Measurements from ENCODE around the gene JSRP1.

- TF ChIP-seq EZH2phosphoT487 (IDR thresholded peaks at IDR 0.05; ENCODE audit: low read depth, severe bottlenecking, unreplicated experiment): no peak
- TF ChIP-seq CTCF (IDR thresholded peaks at IDR 0.05; ENCODE audit: poor library complexity): no peak
- no peak for TF ChIP-seq EZH2 (IDR thresholded peaks at IDR 0.05; ENCODE audit: borderline replicate concordance)
Measured at GRCh38 chr19:2225415-2226050, 30.7 kb downstream of the JSRP1 start.

All from hepatocyte (in vitro differentiated cells).